ENCODE results near the gene NRXN3. TPM values are rescaled to one million over a fixed set of nuclear protein-coding genes. Genes with fewer than 3 reads are reported as not detected.

Gene NRXN3
- total and polyA plus RNA-seq, 2 of the 4 experiments (the other 2 are of a cell fraction): 4.8 to 25.1 TPM

GRCh38 chr14:78164226-78164853 is 5.8 kb upstream of the NRXN3 start:
- in situ Hi-C loops (cut with MboI; ENCODE audit: low sequenced_read_pairs): no loop called here
- CTCF ChIA-PET: interaction anchor here (0.7 kb wide), 1 partner anchor 31 kb away, joined by 4 read pairs; no protein-coding TSS in a partner anchor
- Histone ChIP-seq H3K23ac (ENCODE audit: low read depth, low read length) (no peak overlapping the region), H3K56ac (ENCODE audit: extremely low read depth, insufficient read depth, low read length) (no peak overlapping the region), H4K5ac (ENCODE audit: low read depth, low read length) (no peak overlapping the region), H3K18ac (ENCODE audit: low read depth, low read length) (no peak overlapping the region), H3K27ac (ENCODE audit: insufficient read depth, low read length) (no peak overlapping the region), H2BK20ac (ENCODE audit: low read depth, low read length) (no peak overlapping the region), H2BK120ac (ENCODE audit: low read depth, low read length) (no peak overlapping the region), H3K27me3 (ENCODE audit: control insufficient read depth, insufficient read depth, low read length) (no peaks in the 10 kb centered on the region), H3K9me1 (ENCODE audit: insufficient read depth, low read length) (no peaks in the 10 kb centered on the region), H3K4ac (ENCODE audit: low read depth, low read length) (no peak overlapping the region), H3K14ac (replicated peaks; ENCODE audit: low read depth, low read length) (no peak overlapping the region), H2AK5ac (ENCODE audit: low read depth, low read length) (no peak overlapping the region), H3K4me3 (ENCODE audit: insufficient read depth, low read depth, low read length) (no peak overlapping the region), H3K79me1 (ENCODE audit: low read depth in 1 of 2, low read length in 2 of 2) (no peaks in the 10 kb centered on the region), H2AFZ (replicated peaks; ENCODE audit: low read length, poor library complexity) (no peak overlapping the region), H3K4me2 (ENCODE audit: low read depth, low read length) (no peak overlapping the region), H2AK9ac (replicated peaks; ENCODE audit: low read depth, low read length, poor library complexity) (no peak overlapping the region), H3K9ac (ENCODE audit: low read depth, low read length) (no peak overlapping the region), H4K8ac (ENCODE audit: low read depth in 2 of 2, low read length in 2 of 2) (no peak overlapping the region), H3K36me3 (ENCODE audit: control insufficient read depth, insufficient read depth, low read length) (no peaks in the 10 kb centered on the region), H4K91ac (ENCODE audit: insufficient read depth, low read depth, low read length) (no peak overlapping the region), H2BK5ac (ENCODE audit: low read depth, low read length, poor library complexity, severe bottlenecking) (no peak overlapping the region), H4K20me1 (ENCODE audit: insufficient read depth, low read length) (no peaks in the 10 kb centered on the region), H3K4me1 (ENCODE audit: control insufficient read depth, insufficient read depth, low read length) (no peaks in the 10 kb centered on the region), H3K9me3 (ENCODE audit: control insufficient read depth, insufficient read depth, low read length) (peaks cover 16% of the 10 kb centered on the region), H2BK15ac (ENCODE audit: low read depth, low read length) (no peak overlapping the region)
- dilution Hi-C loops (cut with HindIII; ENCODE audit: low sequenced_read_pairs, unreplicated experiment): no loop called here
- POLR2A ChIA-PET (ENCODE audit: unreplicated experiment): no interaction called here
- no TSS peak for BruUV-seq (replicated peaks)
- intact Hi-C loops (cut with micrococcal nuclease): no loop called here
- TF ChIP-seq CTCF (conservative IDR thresholded peaks at IDR 0.05; ENCODE audit: low read depth, low read length) (peak; percentile 15; the same call in 1 of the 2 replicates), FOS (IDR thresholded peaks at IDR 0.05; ENCODE audit: low read depth, low read length) (no peak)
- 0% methylated on average over 2 of the region's 8 CpGs; no CpG with 5 or more reads in 1 of the 2 experiments for WGBS, 2 experiments (ENCODE audit: extremely low coverage in 2 of 2, insufficient read length in 1 of 2)
- ATAC-seq (ENCODE audit: low read depth): no peak
- no peak for DNase-seq

Measured in IMR-90 (cell line).